ENCODE data around the gene RAX. TPM values are rescaled to one million over a fixed set of nuclear protein-coding genes. Genes with fewer than 3 reads are reported as not detected.

The RAX gene
- not detected in 2 replicates for total RNA-seq

DNA sequence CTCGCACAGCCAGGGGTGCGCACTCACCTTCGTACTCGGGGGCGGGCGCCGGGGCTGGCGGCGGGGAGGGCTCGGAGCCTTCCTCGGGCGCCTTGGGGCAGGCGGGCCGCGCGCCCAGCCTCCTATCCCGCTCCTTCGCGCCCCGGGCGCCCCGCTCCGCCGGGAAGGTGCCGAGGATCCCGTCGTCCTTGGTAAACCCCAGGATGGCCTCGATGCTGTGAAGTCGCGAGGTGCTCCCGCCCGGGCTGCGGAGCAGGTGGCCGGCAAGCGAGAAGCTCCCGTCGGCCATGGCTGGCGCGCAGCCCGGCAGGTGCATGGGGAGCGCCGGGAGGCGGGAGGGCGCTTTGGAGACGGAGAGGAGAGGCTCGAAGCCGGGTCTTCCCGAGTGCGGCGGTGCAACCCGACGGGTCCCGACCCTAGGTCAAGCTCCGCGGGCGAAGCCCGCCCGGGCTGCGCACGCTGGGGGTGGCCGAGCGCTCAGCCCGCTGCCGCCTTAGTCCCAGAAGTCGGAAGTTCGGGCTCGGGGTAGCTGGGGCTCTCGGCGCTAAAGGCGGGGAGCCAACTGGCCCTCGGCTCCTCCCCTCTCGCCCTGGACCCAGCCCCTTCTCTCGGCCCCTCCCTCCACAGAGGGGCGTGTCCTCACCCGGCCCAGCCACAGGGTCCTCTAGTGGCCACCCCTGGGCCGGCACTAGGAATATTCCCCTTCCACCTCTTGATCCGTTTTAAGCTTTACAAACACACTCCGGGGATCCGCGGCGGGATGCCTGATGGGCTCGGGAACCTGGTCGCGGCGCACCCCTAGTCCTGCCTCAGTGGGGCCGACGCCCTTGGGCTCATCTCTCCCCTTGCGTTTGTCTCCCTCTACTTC is at the start of gene RAX:
RAX (minus strand) TSS at position 564 of the 868 bp plus-strand sequence; CDS start at position 316, 248 bp downstream.
- no peak for DNase-seq (ENCODE audit: extremely low read depth, low read depth, low spot score)

DNA sequence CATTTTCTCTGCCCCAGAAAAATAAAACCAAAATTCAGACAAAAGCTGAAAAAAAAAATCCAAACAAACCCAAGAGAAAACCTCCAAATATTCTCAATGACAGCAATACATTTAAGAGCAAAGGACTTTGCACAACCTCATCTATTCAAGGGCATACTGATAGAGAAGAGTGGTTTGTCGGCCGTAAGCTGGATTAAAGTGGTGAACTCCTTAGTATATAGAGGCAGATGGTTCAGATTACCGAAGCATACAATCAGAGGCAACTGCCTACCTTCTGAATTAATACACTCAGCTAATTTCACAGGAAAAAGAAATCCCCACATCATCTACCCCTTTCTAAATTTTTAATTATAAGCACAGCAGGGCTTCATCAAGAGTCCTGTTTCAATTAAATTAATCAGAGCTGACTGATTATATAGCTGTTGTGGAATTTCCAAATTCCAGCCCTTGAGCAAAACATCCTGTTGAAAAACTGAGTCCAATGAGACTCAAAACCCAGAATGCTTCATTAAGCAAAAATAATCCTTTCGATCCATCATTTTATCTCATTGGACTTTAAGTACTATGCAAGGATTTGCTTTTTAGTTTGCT is 45.3 kb upstream of the RAX start, which contains the start of gene CPLX4:
CPLX4 (minus strand) TSS at position 190 of the 591 bp plus-strand sequence; CDS start at position 3, 187 bp downstream.
- no peak for DNase-seq (ENCODE audit: extremely low read depth, low read depth, low spot score)

DNA sequence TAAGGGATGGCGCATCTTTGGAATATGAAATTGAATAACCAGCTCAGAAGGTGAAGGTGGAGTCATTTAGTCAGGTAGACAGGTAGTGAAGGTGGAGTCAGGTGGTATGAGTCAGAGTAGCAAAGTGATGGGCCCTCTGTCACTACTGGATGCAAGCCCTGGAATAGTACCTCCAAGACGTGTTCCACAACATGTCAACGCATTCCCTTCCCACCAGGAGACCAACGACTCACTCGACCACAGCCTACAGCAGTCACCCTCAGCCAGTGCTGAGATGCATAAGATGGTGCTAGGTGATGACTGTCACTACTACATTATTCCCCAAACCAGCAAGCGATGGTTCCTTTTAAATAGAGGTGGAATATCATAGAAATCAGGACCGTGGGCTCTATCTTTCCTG is 38.4 kb upstream of the RAX start:
- DNase-seq (ENCODE audit: extremely low read depth, low read depth, low spot score): no peak

DNA sequence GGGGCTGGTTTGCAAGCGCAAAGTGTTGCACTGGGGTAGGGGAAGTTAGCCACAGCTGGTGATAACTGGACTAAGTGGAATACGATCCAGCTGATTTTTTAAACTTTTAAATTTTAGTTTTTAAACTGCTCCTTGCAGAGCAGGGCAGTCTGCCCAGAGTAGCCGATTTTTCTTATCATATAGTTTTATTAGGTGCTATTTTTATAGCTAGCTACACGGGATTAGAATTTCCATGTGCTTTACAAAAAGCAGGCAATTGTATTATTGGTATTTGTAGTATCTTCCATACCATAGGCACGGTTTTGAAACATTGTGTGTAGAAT is 35.6 kb upstream of the RAX start:
- no peak for DNase-seq (ENCODE audit: extremely low read depth, low read depth, low spot score)

DNA sequence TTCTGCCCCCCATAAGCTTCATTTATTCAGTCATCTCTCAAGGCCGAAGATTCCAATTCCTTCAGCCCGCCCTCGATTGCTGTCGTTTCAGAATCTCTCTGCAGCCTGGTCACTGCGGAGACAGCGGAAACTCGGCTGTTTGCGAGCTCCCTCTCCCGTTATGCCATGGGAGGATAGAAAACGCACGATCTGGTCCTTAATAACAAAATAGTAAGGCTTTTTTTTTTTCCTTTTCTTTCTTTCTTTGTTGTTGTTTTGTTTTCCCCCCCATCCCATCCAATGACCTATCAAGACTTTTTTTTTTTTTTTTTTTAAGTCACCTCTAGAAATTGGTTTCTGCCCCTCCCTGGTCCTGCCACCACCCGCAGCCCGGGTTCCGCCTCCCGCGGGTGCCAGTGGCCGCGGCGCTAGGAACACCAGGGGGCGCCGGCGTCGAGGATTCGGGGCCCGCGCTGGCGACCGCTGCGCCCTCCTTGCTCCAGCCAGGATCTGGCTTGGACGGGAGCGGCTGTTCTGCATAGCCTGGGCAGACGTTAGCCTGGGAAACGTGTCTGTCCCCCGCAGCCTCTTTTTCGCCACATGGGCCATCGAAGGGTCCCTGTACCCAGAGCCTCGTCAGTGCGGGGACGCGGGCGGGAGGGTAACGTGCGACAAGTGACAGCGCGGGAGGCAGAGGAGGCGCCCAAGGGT is 35.1 kb upstream of the RAX start:
- no peak for DNase-seq (ENCODE audit: extremely low read depth, low read depth, low spot score)

DNA sequence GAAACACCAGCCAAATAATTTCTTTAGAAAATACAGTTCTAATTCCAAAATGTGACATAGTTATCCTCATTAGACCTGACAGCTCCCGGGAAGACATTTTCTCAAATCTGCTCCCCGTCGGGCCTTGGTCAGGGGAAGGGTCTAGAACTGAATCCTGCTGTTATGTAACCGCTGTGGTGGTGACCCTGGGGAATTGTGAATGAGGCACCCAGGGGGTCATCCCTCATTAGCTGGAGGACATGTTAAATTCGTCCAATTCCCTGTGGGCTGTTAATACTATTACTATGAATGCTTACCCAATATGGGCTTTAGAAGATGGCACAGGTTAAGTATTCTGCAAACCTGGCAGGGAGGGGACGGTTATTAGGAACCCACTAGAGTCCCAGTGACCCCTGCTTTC is 33.4 kb upstream of the RAX start:
- no peak for DNase-seq (ENCODE audit: extremely low read depth, low read depth, low spot score)

DNA sequence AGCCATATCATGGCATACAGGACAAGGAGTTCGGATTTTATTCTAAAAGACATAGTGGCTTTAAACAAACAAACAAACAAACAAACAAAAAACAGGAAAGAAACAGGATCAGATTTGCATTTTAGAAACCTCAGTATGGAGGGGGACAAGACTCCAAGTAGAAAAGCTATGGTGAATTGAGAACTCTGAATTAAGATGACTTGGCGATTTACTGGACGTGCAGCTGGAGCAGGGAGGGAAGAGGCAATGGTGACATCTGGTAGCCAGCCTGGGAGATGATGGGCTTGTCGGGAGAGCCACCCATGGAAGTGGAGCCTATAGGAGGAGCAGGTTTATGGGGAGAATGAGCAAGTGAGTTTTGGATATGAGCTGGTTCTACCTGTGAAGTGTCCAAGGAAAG is 32.0 kb upstream of the RAX start:
- no peak for DNase-seq (ENCODE audit: extremely low read depth, low read depth, low spot score)

DNA sequence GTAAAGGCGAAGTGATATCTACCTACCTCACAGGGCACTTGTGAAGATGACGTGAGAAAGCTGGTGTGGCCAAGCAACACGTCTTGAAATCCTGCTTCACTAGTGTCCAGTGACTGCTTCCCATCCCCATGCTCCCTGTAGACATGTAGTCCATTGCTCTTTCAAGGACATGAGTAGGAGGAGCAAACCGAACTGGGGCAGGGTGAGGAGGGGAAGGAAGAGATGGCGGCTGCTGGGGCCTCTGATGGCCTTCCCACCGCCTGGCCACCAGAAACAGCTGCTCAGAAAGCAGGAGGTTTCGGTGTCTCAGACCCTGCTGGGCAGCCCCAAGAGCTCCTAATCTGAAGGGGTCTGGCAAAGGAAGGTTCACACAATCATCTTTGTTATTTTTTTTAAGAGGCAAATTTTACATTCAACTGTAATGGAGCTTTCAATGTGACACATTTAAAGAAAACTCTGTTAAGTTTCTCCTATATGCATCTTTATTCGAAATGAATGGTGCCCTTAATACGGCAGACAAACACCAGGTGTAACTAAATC is 30.5 kb upstream of the RAX start:
- DNase-seq (ENCODE audit: extremely low read depth, low read depth, low spot score): no peak

DNA sequence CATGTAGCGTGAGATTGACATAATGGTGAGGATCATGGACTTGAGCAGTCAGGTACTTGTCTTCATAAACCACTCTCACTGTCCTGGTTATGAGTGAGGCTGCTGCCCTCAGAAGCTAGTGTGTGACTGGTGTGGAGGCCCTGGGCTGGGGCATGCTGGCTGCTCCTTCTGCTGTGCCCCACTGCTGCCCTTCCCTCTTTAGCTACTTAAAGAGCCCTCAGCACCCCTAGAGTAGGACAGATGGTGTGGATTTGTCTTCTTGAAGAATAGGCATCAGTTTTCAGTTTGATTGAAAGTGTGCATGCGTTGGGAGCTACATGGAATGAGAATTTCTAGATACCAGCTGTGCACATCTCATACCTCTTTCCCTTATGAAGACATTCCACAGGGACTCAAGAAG is 29.8 kb upstream of the RAX start:
- DNase-seq (ENCODE audit: extremely low read depth, low read depth, low spot score): no peak

DNA sequence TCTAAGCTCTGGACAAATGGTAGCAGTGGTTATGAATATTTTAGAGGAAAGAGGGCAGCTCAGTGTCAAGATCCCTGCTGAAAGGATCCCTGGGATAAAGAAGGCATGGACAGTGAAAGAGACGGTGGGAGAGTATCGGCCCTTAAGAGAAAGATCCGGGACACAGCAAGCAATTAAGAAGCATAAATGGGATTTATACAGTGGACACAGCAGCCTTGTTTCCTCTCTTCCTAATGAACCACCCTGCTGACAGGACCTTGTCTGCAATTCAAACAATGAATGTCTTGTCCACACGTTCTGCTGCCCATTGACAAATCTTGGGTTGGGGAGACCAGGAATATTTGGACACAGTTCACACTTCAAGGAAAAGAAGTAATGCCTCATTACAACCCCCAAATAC is 28.7 kb upstream of the RAX start:
- DNase-seq (ENCODE audit: extremely low read depth, low read depth, low spot score): no peak

DNA sequence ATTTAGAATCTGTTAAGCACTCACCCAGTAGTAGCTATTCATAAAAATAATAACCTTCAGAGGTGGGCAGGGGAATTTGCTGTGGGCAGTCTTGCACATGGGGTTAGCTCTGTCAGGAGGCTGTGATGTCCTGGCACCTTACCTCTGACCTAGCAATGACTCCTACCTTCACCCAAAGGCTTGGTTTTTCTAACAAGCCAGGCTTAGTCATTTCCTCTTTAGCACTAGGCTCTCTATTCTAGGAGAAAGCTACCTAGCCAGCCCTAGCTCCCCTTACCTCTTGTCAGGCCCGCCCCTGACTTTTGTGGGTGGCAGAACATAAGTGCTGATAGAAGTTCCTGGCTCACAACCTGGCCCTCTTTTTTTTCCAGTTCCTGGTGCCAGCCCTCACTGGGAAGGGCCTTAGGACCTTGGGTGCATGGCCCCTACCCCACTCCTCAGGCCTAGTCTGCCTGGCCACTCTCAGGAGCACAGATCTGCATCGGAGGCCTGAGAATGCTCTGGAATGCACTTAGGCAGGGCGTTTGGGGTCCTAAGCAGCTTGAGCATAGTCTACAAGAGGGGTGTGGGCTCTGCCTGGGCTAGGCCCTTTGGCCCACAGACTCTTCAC is 27.5 kb upstream of the RAX start:
- no peak for DNase-seq (ENCODE audit: extremely low read depth, low read depth, low spot score)

DNA sequence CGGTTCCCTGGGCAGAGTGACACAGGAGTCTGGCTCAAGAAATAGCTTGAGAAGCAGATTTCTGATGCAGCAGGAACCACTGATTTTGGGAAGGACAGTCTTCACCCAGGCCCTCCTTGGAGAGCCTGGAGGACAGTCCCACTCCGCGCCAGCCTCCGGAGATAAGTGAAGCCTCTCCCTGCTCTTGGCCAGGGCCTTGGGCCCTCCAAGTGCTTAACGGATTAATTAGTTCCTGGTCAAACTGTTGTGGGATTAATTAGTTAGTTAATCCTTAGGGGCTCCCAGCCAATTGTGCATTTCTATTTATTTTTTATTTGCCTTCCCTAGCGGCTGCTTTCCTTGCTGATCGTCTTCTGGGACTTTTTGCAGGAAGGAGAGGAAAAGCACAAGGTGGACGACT is 25.6 kb upstream of the RAX start:
- DNase-seq (ENCODE audit: extremely low read depth, low read depth, low spot score): no peak

DNA sequence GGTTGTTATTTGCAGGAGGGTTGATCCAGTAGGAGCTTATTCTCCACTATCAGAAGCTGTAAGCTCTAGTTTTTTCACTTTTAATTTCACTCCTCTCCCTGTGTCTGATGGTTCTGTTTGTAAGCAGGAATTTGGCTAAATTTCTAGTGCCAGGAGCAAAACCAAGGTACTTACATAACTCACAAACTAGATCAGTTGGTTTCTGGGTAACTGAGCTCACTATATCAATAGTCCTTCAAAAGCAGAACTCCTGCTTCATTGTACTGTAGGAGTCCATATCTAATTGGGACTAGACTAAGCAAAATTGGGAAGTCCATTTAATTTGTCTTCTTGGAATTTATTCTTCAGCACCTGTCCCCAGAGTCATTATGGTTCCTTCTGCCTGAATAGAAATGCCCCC is 20.1 kb upstream of the RAX start:
- no peak for DNase-seq (ENCODE audit: extremely low read depth, low read depth, low spot score)

DNA sequence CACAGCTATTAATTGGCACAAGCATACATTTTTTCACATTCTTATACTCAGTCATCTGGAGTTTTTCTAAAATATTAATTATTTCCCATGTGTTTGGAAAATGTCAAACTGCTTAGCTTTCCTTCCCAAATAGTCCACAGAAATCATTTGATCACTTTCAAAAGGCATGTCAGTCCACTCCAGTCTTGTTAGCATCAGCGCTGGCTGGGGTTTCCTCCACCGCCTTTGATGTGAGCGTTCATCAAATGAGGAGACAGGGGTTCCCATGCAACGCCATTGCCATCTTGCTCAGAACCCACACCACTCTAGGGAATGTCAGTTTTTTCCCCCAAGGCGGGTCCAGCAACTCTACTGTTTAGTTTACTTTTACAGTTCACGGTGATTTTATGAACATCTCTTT is 13.1 kb upstream of the RAX start:
- DNase-seq (ENCODE audit: extremely low read depth, low read depth, low spot score): no peak

DNA sequence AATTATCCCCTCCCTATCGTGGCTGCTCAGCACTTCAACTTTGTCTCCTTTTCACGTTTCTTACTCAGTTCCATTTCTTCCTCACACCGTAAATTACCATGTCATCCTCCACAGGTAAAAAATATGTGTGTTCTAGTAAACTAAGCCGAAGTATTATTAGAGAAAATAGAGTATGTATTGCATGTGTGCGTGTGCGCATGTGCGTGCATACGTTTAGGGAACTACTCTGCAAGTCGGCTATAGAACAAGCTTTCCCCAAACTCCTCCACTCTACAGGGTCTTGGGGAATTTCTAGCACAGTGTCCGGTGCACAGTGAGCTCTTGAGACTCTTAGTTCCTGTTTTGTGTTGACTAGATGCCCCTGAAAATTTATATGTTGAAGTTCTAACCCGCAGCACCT is 9.1 kb upstream of the RAX start:
- DNase-seq (ENCODE audit: extremely low read depth, low read depth, low spot score): no peak

DNA sequence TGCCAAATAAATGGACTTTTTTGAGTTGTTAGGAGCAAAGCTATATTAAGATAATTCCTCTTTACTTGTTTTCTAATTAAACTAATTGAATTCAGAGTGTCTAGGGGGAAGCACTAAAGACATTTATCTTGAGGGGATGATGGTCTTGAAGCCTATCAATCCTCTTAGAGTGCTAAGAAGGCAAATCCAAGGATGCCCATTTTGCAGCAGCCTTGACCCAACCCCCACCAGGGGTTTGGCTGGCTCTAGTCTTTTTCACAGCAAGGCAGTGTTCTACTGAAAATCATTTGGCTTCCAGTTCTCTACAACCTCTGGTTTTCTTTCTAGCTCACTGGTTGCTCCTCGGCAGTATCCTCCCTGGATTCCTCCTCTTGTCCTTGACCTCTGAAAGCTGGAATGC is 6.5 kb upstream of the RAX start:
- no peak for DNase-seq (ENCODE audit: extremely low read depth, low read depth, low spot score)

DNA sequence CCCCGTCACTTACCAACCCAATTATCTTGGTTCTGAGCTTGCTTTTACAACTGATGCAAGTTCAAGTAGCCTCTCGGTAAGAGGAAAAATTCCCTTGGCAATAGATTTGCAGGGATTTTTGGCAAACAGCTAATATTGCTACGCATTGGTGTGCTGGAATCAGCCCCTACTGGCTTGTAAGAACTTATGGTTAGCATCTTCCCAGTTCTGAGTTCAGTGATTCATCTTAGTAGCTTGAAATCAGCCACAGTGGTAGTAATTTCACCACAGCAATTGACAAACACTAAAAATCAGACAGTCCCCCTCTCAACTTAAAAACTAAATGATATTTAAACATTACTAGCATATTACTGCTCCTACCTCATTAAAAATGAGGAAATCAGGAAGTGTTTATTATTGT is 5.9 kb upstream of the RAX start:
- no peak for DNase-seq (ENCODE audit: extremely low read depth, low read depth, low spot score)

DNA sequence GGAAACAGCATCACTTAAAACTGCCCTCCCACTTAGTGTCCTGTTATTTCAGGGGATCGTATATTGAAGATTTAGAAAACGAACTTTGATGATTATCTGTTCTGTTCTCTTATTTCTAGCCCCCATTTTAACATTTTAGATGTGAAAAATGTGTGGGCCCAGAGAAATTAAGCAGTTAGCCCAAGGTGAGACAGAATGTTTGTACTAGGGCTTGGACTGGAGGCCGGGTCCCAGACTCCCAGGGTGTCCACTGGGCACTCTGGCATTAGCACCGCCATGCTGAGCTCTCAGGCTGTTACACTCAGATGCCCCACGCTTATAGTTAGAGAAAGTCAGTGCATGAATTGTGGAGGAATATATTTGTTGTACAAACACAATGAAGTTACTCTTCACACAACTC is 5.5 kb upstream of the RAX start:
- DNase-seq (ENCODE audit: extremely low read depth, low read depth, low spot score): no peak

DNA sequence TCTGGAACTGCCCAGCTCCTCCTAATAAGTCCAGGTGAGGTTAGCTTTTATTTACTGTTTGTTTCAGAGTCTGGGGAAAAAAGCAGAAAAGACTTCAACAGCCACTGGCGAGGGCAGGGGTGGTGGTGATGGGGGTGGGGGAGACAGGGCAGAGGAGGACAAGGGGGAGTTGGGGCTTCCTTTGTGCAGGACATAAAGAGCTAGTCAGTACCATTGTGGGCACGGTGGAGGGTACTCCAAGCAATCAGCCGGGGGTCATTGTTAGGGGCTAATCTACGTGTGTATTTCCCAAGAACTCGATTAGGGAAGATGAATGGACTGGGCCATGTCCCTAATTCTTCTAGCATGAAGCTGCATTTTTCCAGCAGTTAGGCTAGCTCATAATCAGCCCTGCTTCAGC is 2.8 kb upstream of the RAX start:
- DNase-seq (ENCODE audit: extremely low read depth, low read depth, low spot score): no peak

DNA sequence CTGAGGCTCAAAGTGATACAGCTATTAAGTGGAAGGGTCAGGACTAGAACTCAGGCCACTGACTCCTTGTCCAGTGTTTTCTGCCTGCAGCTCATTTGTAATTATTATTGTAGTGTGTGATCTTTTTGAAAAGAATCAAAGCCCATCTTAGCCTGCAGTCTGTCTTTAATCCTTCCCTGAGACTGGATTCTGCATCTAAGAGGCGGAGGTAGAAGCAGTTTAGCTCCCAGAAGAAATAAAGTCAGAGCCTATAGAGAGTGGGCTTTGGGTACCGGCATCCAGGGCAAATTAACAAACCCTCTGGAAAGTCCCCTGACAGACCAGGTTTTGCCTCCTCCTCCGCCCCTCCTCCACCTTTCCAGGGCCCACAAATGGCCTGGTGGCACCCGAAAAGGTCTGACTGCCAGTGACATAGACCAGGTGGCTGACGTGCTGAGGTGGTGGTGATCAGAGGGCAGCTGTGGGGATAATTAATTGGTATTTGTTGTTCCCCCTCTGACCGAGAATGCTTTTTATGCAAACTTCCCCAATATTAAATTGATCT is 2.2 kb upstream of the RAX start:
- no peak for DNase-seq (ENCODE audit: extremely low read depth, low read depth, low spot score)

DNA sequence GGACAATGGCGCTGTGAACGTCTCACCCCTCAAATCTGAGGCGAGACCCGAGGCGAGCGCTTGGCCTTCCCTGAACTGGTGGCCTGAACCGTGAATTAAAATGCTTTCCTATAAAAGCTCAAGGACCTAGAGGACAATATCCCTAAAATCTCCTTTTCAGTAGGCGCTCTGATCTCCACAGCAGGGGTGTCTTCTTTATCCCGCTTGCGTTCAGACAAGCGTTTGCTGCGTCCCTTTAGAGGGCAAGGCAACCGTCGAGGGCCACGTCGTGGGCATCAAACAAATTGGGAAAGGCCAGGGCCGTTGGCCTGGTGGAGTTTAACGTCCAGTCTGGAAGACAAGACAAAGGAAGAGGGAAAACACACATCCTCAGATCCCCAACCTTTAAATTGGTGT is 1.3 kb upstream of the RAX start:
- no peak for DNase-seq (ENCODE audit: extremely low read depth, low read depth, low spot score)
